K562 (cell line): ENCODE data around the gene CDYL2. TPM values are rescaled to one million over a fixed set of nuclear protein-coding genes. Genes with fewer than 3 reads are reported as not detected.

Source experiments
- ATAC-seq: fragments of 200-7000 bp; cut with Tn5 transposase; 3 replicates; pipeline ENCODE4 v1.9.1; 2020; ENCODE audit warnings: moderate library complexity
- BruUV-seq: library from RNA; stranded (reverse); fragments of 400-500 nt; replicated peaks from 2 replicates; lab custom pipeline; 2021; lab: Mats Ljungman, UMichigan
- CTCF ChIA-PET: fragments of 300-600 bp; formaldehyde crosslinking; extraction: SDS; loops from one replicate; lab custom pipeline; 2021; ENCODE audit warnings: low intra/inter-chr PET ratio; lab: Yijun Ruan, JAX
- POLR2A ChIA-PET: fragments of 300-600, 350-650 bp; sonication (Branson Sonifier 250); formaldehyde crosslinking; extraction: SDS; loops from one replicate; lab custom pipeline; 2021; ENCODE audit warnings: antibody characterized with exemption, inconsistent platforms; lab: Yijun Ruan, JAX
- DNase-seq, 4 experiments: peaks; one replicate each; pipeline versions ENCODE4 v3.0.0 to v3.0.0-alpha.2; 2011 to 2018; ENCODE audit warnings: low spot score in 3 of 4, mixed read lengths in 3 of 4; ENCODE audit errors: extremely low read depth in 1 of 4
- FAIRE-seq: peaks from 2 replicates; lab custom pipeline; 2011; peaks lifted over from hg19 to GRCh38; lab: Jason Lieb, UNC
- H2AFZ ChIP-seq: 2 replicates; pipeline ENCODE4 v1.6.0; 2011; ENCODE audit warnings: low read depth, low read length, control low read depth, inconsistent platforms
- H3K27ac ChIP-seq: fragments of 200-600 bp; 3 replicates; pipeline ENCODE4 v1.8.0; 2011; ENCODE audit warnings: low read depth, mild to moderate bottlenecking, control low read depth, inconsistent platforms, low read length, moderate library complexity, mixed read lengths; ENCODE audit errors: extremely low read depth
- H3K27me3 ChIP-seq, 2 experiments: fragments of 300-600 bp in 1 of 2; 2 replicates in 1 of 2; 3 replicates in 1 of 2; pipeline versions ENCODE4 v1.6.0 to v1.8.0; 2011; ENCODE audit warnings: inconsistent platforms in 2 of 2, low read length in 2 of 2, mild to moderate bottlenecking in 1 of 2, mixed read lengths in 1 of 2, moderate library complexity in 1 of 2; ENCODE audit not compliant: control insufficient read depth in 2 of 2, insufficient read depth in 2 of 2
- H3K36me3 ChIP-seq: fragments of 300-600 bp; 3 replicates; pipeline ENCODE4 v1.8.0; 2011; ENCODE audit warnings: mild to moderate bottlenecking, low read length, inconsistent platforms; ENCODE audit not compliant: control insufficient read depth, insufficient read depth
- H3K4me1 ChIP-seq, 2 experiments: fragments of 200-600 bp in 1 of 2; replicated peaks in 1 of 2; 2 replicates in 1 of 2; 3 replicates in 1 of 2; pipeline versions ENCODE4 v1.5.1 to v1.8.0; 2011; ENCODE audit warnings: inconsistent platforms in 2 of 2, low read length in 2 of 2, mild to moderate bottlenecking in 1 of 2, mixed read lengths in 1 of 2, moderate library complexity in 1 of 2; ENCODE audit not compliant: control insufficient read depth in 2 of 2, insufficient read depth in 2 of 2
- H3K4me2 ChIP-seq: 2 replicates; pipeline ENCODE4 v1.6.1; 2011; ENCODE audit warnings: low read length, control low read depth, inconsistent platforms, mixed read lengths; ENCODE audit not compliant: insufficient read depth
- H3K4me3 ChIP-seq: fragments of 200-600 bp; sonication (generic), shearing (Covaris generic); 2 replicates; pipeline ENCODE4 v1.5.1; 2016; ENCODE audit warnings: control low read depth, inconsistent platforms
- H3K79me2 ChIP-seq: fragments of 200-600 bp; 3 replicates; pipeline ENCODE4 v1.8.0; 2011; ENCODE audit warnings: low read length, inconsistent platforms; ENCODE audit not compliant: control insufficient read depth, insufficient read depth
- H3K9ac ChIP-seq, 2 experiments: 2 replicates each; pipeline versions ENCODE4 v1.6.0 to v1.6.1; 2011; ENCODE audit warnings: low read depth in 2 of 2, low read length in 2 of 2, control low read depth in 1 of 2, inconsistent platforms in 1 of 2, mild to moderate bottlenecking in 1 of 2, mixed read lengths in 1 of 2; ENCODE audit not compliant: insufficient read depth in 1 of 2
- H3K9me1 ChIP-seq: one replicate; pipeline ENCODE4 v1.6.0; 2011; ENCODE audit warnings: inconsistent platforms, mild to moderate bottlenecking, low read length, moderate library complexity; ENCODE audit not compliant: control insufficient read depth, insufficient read depth
- H3K9me3 ChIP-seq: replicated peaks from 2 replicates; pipeline ENCODE4 v1.5.1; 2011; ENCODE audit warnings: low read depth, low read length, inconsistent platforms; ENCODE audit not compliant: control insufficient read depth, insufficient read depth
- H4K20me1 ChIP-seq: replicated peaks from 2 replicates; pipeline ENCODE4 v1.6.1; 2011; ENCODE audit warnings: low read length, inconsistent platforms, mixed read lengths; ENCODE audit not compliant: control insufficient read depth, insufficient read depth
- CBX3 ChIP-seq, 2 experiments: IDR thresholded peaks; 1 replicate in 1 of 2; 2 replicates in 1 of 2; pipeline ENCODE4 v1.6.1; 2012; ENCODE audit warnings: inconsistent platforms in 2 of 2, low read length in 2 of 2, borderline replicate concordance in 1 of 2, control low read depth in 1 of 2
- CBX8 ChIP-seq: fragments of 200-600 bp; sonication (generic); IDR thresholded peaks from 2 replicates; pipeline ENCODE4 v1.6.1; 2012; ENCODE audit warnings: borderline replicate concordance, mixed run types, low read depth, mild to moderate bottlenecking, moderate library complexity, mixed read lengths, low read length, control low read depth, inconsistent platforms; ENCODE audit not compliant: poor library complexity, severe bottlenecking; ENCODE audit errors: extremely low read depth
- ERF ChIP-seq: fragments of 450-650 bp; formaldehyde crosslinking; IDR thresholded peaks from 2 replicates; pipeline ENCODE4 v1.4.0; 2020; ENCODE audit warnings: mild to moderate bottlenecking, mixed read lengths
- ESRRB ChIP-seq: fragments of 250-450 bp; sonication (Bioruptor Pico); IDR thresholded peaks from 2 replicates; pipeline ENCODE4 v1.5.0; 2020; ENCODE audit warnings: mild to moderate bottlenecking, moderate library complexity, borderline replicate concordance
- FIP1L1 ChIP-seq: fragments of 200-400 bp; formaldehyde crosslinking; IDR thresholded peaks from 2 replicates; pipeline ENCODE4 v1.6.1; 2018; ENCODE audit warnings: mild to moderate bottlenecking, low read depth, low read length; ENCODE audit not compliant: poor library complexity, severe bottlenecking
- GATAD2B ChIP-seq: fragments of 450-650 bp; IDR thresholded peaks from 2 replicates; pipeline ENCODE4 v1.6.1; 2017; ENCODE audit warnings: mild to moderate bottlenecking, borderline replicate concordance
- MIER1 ChIP-seq: fragments of 450-650 bp; IDR thresholded peaks from 2 replicates; pipeline ENCODE4 v1.6.1; 2016; ENCODE audit warnings: antibody characterized with exemption, mild to moderate bottlenecking, low read depth
- NR4A1 ChIP-seq, 2 experiments: fragments of 250-450 bp in 1 of 2; fragments of 450-650 bp in 1 of 2; sonication (Bioruptor Pico) in 1 of 2; IDR thresholded peaks; 2 replicates each; pipeline versions ENCODE4 v1.4.0 to v1.6.1; 2016 to 2020; ENCODE audit warnings: mild to moderate bottlenecking in 2 of 2, missing compliant biosample characterization in 1 of 2, missing genetic modification characterization in 1 of 2, moderate library complexity in 1 of 2
- OTX1 ChIP-seq: fragments of 450-650 bp; formaldehyde crosslinking; IDR thresholded peaks from 2 replicates; pipeline ENCODE4 v1.4.0; 2022; ENCODE audit warnings: mild to moderate bottlenecking
- PTRF ChIP-seq: fragments of 450-650 bp; IDR thresholded peaks from 2 replicates; pipeline ENCODE4 v1.6.1; 2016; ENCODE audit warnings: mild to moderate bottlenecking, missing genetic modification characterization, missing compliant biosample characterization
- TAF7 ChIP-seq: fragments of 450-650 bp; IDR thresholded peaks from 2 replicates; pipeline ENCODE4 v1.6.1; 2016; ENCODE audit warnings: missing genetic modification characterization, missing compliant biosample characterization
- TBL1XR1 ChIP-seq, 2 experiments: IDR thresholded peaks; 2 replicates each; pipeline ENCODE4 v1.6.1; 2012; ENCODE audit warnings: improper control_type of control experiment in 2 of 2, low read length in 2 of 2, mild to moderate bottlenecking in 1 of 2
- ZBTB7A ChIP-seq: IDR thresholded peaks from 2 replicates; pipeline ENCODE4 v1.6.1; 2011; ENCODE audit warnings: low read depth, mild to moderate bottlenecking, low read length, moderate library complexity, borderline replicate concordance; ENCODE audit not compliant: control insufficient read depth
- ZNF512 ChIP-seq: IDR thresholded peaks from 2 replicates; pipeline ENCODE4 v1.6.1; 2016; ENCODE audit warnings: missing genetic modification characterization, missing compliant biosample characterization
- WGBS: fragments of 100-300 bp; shearing (Covaris generic); methylation state at CpG from one replicate; pipeline ENCODE4 v1.1.6; 2016; ENCODE audit warnings: low coverage, mixed read lengths; ENCODE audit not compliant: insufficient coverage; ENCODE audit errors: missing lambda C conversion rate; 5-methylcytosine and 5-hydroxymethylcytosine counted together
- in situ Hi-C: fragments of 300-500 bp; cut with MboI; formaldehyde crosslinking; loops from 4 replicates; pipeline ENCODE4 v1.15.0; 2018; ENCODE audit warnings: inconsistent platforms, mixed read lengths
- intact Hi-C: fragments of 100-400 bp; cut with micrococcal nuclease; formaldehyde crosslinking; loops from 2 replicates; pipeline ENCODE4 v1.14.2; 2022
- polyA plus RNA-seq, 8 experiments: library from polyadenylated mRNA; depleted of rRNA in 4 of 8; stranded (reverse) in 5 of 8; unstranded in 3 of 8; fragments of >200 nt; fragmentation: Nextera tagmentation in 2 of 8; fragmentation: Illumina TruSeq in 1 of 8; extraction: Ambion mirVana in 2 of 8; extraction: Trizol in 1 of 8; gene quantifications; 2 replicates each; pipeline versions ENCODE4 v1.2.1 to v1.2.3, GENCODE V29; 2011 to 2014; ENCODE audit warnings: inconsistent platforms in 1 of 8, missing spikeins in 1 of 8
- total RNA-seq, 7 experiments: library from RNA; depleted of rRNA in 6 of 7; stranded (reverse); fragments of >200 nt in 6 of 7; fragmentation: Illumina TruSeq in 2 of 7; extraction: Trizol in 2 of 7; gene quantifications; 2 replicates each; pipeline versions ENCODE4 v1.2.1 to v1.2.3, GENCODE V29; 2011 to 2021; ENCODE audit warnings: low replicate concordance in 1 of 7
- TF ChIP-seq, protein P1 (sequence below): sonication (generic); formaldehyde crosslinking; IDR thresholded peaks from 2 replicates; pipeline ENCODE4 v1.8.0; 2022; ENCODE audit warnings: mild to moderate bottlenecking, missing genetic modification reagents
- TF ChIP-seq, protein P2 (sequence below): sonication (generic); formaldehyde crosslinking; IDR thresholded peaks from 2 replicates; pipeline ENCODE4 v1.9.0; 2022; ENCODE audit warnings: mild to moderate bottlenecking, missing genetic modification reagents

CDYL2 gene
- total and polyA plus RNA-seq, 9 of the 15 experiments (the other 6 are each of a cell fraction or from before 2014, with no cell fraction given) = under 0.01 to 0.04 (median 0.01) TPM; not detected in 6

GRCh38 chr16:80733407-80733806, 71.0 kb downstream of the CDYL2 start:
- no peaks in the 10 kb centered on the region for H4K20me1 ChIP-seq
- BruUV-seq = no TSS peak
- no peaks in the 10 kb centered on the region for H3K36me3 ChIP-seq
- WGBS = 0% methylated on average over 2 of the region's 2 CpGs
- intact Hi-C loops (no loop called here), in situ Hi-C loops (no loop called here)
- no peaks in the 10 kb centered on the region for H3K27me3 ChIP-seq
- ChIA-PET POLR2A (no interaction called here), CTCF (no interaction called here)
- FAIRE-seq = no peak
- no peaks in the 10 kb centered on the region for H3K79me2 ChIP-seq
- no peak for DNase-seq
- H3K9me3 ChIP-seq = no peaks in the 10 kb centered on the region
- no peak overlapping the region for H3K4me2 ChIP-seq
- ATAC-seq = no peak
- no peak overlapping the region for H3K27ac ChIP-seq
- H3K9ac ChIP-seq = no peak overlapping the region
- no peaks in the 10 kb centered on the region for H3K4me1 ChIP-seq
- no peak overlapping the region for H2AFZ ChIP-seq
- H3K9me1 ChIP-seq = no peaks in the 10 kb centered on the region
- no peak overlapping the region for H3K4me3 ChIP-seq
- TF ChIP-seq CBX3 (IDR thresholded peaks at IDR 0.05; ENCODE audit: borderline replicate concordance in 1 of 2, low read length in 2 of 2) (no peak), TBL1XR1 (IDR thresholded peaks at IDR 0.05; ENCODE audit: low read length in 2 of 2) (no peak), GATAD2B (no peak), ZBTB7A (no peak), ZNF512 (tag) (no peak), PTRF (tag) (no peak), MIER1 (no peak), OTX1 (no peak), ESRRB (CRISPR knock-in tag) (no peak), ERF (no peak), FIP1L1 (no peak), CBX8 (no peak), TAF7 (tag) (no peak), NR4A1 (CRISPR knock-in tag; IDR thresholded peaks at IDR 0.05) (no peak), NR4A1 (tag; IDR thresholded peaks at IDR 0.05) (no peak)
- TF ChIP-seq, protein P1, sequence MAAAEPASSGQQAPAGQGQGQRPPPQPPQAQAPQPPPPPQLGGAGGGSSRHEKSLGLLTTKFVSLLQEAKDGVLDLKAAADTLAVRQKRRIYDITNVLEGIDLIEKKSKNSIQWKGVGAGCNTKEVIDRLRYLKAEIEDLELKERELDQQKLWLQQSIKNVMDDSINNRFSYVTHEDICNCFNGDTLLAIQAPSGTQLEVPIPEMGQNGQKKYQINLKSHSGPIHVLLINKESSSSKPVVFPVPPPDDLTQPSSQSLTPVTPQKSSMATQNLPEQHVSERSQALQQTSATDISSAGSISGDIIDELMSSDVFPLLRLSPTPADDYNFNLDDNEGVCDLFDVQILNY (CRISPR knock-in tag) = no peak
- TF ChIP-seq, protein P2, sequence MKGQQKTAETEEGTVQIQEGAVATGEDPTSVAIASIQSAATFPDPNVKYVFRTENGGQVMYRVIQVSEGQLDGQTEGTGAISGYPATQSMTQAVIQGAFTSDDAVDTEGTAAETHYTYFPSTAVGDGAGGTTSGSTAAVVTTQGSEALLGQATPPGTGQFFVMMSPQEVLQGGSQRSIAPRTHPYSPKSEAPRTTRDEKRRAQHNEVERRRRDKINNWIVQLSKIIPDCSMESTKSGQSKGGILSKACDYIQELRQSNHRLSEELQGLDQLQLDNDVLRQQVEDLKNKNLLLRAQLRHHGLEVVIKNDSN (CRISPR knock-in tag) = no peak
